Mammary epithelial cell (primary cell): ENCODE measurements around the gene DPP10.

Source experiments
- CTCF ChIP-seq, 2 donors: IDR thresholded peaks in 1 of 2; conservative IDR thresholded peaks in 1 of 2; 2 replicates each; pipeline ENCODE4 v1.5.1; 2011 to 2012; ENCODE audit warnings: inconsistent platforms in 2 of 2, low read length in 2 of 2, mild to moderate bottlenecking in 2 of 2, control low read depth in 1 of 2, low read depth in 1 of 2; ENCODE audit not compliant: insufficient read depth in 1 of 2; ENCODE audit errors: extremely low read depth in 1 of 2
- EZH2 ChIP-seq: IDR thresholded peaks from 2 replicates; pipeline ENCODE4 v1.6.1; 2012; ENCODE audit warnings: low read length, inconsistent platforms, borderline replicate concordance

- no peak for TF ChIP-seq CTCF (conservative IDR thresholded peaks at IDR 0.05 in 1 of 2, IDR thresholded peaks at IDR 0.05 in 1 of 2; ENCODE audit: extremely low read depth in 1 of 2, insufficient read depth in 1 of 2, low read depth in 1 of 2, low read length in 2 of 2)
- TF ChIP-seq EZH2 = no peak
These were observed 1210.2 kb downstream of the DPP10 start for GRCh38 chr2:115652652-115653051.
